DMS153 treated with DMSO at 0.1 percent for 48 hours (cell line): ENCODE data around the gene FBLN7.
A peak's percentile ranks its signal among the peaks of the same experiment; 100 is the strongest.

Source experiments
- DNase-seq: peaks from one replicate; lab custom pipeline; 2025; ENCODE audit not compliant: unreplicated experiment; lab: John Stamatoyannopoulos, UW

Gene FBLN7

DNA sequence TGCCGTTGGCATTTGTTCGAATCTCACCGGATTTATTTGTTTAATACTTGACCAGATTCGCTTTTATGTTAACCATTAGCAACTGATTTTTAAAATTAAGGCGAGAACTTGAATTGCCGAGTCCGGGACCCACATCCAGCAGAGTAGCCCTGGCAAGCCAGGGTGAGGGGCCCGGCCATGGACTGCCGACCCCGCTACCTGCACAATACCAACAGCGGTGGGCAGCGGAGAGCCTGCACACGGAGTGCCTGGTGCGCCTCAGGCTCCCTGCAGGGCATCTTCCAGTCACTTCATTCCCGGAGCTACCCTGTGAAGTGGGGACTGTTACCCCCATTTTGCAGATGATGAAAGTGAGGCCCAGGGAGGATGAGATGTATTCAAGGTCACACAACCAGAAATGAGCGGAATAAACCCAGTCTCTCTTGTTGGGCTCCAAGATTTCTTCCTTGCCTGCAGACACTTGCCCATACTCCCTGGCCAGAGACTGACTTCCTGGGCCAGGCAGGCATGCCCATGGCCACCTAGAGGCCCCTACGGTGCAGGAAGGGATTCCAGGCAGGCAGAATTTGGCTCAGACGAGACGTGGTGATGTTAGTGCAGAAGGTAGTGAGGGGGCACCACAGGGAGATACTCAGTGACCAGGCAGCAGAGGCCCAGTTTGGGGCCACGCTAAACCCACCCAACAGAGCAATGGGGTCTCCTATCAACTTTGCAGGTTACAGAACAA, 2.9 kb downstream of the FBLN7 start:
- DNase-seq, result no peak

DNA sequence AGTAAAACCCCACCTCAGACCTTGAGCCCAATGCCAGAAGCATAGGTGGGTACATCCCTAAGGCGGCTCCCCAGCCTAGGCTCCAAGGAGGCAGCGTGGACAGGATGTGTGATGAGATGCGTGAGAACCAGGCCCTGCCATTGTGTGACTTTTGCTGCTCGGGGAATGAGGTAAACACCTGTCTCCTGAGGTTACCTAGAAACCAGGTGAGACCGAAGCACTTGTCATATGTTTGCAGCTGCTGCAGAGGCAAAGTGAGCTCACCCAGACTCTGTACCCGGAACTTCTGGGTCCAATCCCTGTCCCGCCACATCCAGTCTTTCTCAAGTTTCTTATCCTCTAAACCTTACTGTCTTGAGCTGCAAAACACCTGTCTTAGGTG, 3.4 kb downstream of the FBLN7 start:
- DNase-seq, result peak; percentile 15

GRCh38 chr2:112142525-112143078, 4.4 kb downstream of the FBLN7 start:
- no peak for DNase-seq

- DNase-seq, result no peak
Measured at GRCh38 chr2:112143150-112143549, 5.0 kb downstream of the FBLN7 start.

GRCh38 chr2:112144966-112145365, 6.8 kb downstream of the FBLN7 start:
- no peak for DNase-seq

- DNase-seq, result no peak
Measured at GRCh38 chr2:112147382-112148168, 9.4 kb downstream of the FBLN7 start.

GRCh38 chr2:112148477-112148876, 10.3 kb downstream of the FBLN7 start:
- no peak for DNase-seq

DNA sequence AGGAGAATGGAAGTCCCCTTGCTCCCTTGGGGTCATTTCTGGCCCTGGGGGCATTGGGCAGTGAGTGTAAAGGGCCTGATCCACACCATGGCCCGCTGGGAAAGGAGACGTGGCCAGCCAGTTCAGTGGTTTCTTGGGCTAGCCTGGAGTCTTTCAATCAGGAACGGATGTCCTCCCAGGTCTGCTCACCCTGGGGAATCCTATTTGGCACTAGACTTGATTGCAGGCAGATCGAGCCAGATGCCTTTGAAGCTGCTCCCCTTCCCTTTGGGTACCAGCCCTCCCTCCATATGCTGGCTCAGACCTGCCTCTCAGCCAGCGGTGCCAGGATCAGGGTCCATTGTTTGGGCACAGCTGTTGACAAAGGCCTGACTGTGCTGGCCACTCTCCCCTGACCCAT, 11.0 kb downstream of the FBLN7 start:
- no peak for DNase-seq

GRCh38 chr2:112149866-112150435, 11.8 kb downstream of the FBLN7 start:
- DNase-seq, result no peak

GRCh38 chr2:112150447-112150846, 12.3 kb downstream of the FBLN7 start:
- no peak for DNase-seq

DNA sequence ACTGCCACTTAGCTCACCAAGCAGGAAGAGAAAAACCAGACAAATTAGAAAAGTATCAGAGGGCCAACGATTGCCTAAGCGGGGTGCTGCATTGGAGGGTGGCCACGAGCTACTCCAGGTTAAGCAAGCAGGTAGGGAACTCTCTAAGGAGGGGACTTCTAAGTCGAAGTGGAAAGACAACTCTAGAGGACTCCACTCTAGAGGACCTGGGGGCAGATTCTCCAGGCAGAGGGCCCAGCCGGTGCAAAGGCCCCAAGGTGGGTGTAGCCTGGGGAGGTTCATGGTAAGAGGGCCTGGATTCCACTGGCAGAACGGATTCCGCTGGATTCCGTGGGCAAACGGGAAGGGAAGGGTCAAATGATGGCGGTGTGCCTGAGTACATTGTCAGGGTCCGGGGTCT, 12.7 kb downstream of the FBLN7 start:
- DNase-seq, result no peak

- DNase-seq, result no peak
Measured at GRCh38 chr2:112151271-112151670, 13.1 kb downstream of the FBLN7 start.

- no peak for DNase-seq
Measured at GRCh38 chr2:112151701-112152440, 13.7 kb downstream of the FBLN7 start.

GRCh38 chr2:112152476-112153178, 14.4 kb downstream of the FBLN7 start:
- DNase-seq, result no peak

DNA sequence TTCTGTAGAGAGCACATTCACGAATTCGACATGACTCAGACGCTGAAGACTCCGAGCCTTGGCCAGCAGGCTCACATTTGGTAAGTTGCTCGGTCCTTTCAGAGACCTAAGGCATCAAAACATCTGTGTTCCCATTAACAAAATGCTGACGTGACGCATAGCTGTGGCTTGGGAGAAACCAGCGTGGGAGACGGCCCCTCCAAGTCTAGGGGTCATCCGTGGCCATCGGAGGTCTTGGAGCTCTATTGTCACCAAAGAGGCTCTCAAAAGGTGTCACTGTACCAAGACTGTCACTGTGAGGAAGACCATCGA, 14.9 kb downstream of the FBLN7 start:
- DNase-seq, result no peak

DNA sequence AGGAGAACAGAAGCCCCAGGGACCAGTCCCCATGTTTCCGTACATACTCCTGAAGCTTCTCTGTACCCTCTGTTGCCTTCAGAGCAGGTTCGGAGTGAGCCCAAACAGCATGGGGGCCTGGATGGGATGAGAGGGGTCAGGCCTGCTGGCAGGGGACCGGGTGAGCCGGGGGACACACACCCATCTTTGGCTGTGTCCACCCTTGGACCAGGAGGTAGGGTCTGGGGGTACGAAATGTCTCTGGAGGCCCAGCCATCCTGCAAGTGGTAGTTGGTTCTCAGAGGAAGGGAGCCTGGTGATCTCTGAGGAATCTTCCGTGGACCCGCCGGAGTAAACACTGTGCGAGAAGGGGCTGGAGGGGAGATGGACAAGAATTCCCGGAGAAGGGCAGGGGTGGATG, 15.3 kb downstream of the FBLN7 start:
- DNase-seq, result no peak

DNA sequence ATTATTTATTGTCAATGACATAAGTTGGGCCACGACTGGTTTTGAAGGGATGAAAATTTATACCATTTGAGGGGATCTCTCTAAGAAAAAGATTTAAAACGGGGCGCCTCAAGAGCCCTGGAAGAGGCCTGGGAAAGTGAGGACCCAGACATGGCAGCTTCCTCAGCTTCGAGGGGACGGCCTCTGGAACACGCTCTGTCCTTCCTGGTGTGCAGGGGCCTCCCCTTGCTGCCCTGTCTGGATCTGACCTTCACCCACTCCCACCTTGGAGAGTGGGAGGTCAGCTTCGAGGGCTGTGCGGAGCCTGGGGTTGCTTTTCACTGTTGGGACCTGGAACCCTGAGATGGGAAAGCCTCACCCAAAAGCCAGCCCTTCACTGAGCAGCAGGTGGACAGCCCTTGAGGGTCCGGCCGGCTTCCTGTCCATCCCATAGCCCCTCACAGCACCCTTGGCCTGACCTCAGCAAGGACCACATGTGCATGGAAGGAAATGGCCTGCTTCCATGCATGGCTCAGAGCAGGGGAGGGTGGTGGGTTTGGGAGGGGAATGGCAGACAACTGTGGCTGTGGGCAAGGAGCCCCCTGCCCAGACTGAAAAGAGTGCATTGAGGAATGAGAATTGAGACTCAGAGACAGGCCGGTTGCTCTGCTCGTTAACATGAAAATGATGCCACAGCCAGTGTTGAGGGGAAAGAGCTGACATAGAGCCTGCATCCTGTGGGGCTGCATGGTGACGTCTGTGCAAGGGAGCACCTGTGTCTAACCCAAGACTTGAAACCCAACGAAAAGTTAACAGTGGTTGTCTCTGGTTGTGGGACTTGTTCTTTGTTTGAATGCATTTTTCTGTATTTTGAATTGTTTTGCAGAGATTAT, 16.3 kb downstream of the FBLN7 start:
- no peak for DNase-seq

- DNase-seq, result no peak
Measured at GRCh38 chr2:112155331-112156151, 17.4 kb downstream of the FBLN7 start.
